HCT116 (cell line): ENCODE data around the gene PTMS. TPM values are rescaled to one million over a fixed set of nuclear protein-coding genes. Genes with fewer than 3 reads are reported as not detected.

Experiments
- ATAC-seq: fragments of 200-7000 bp; cut with Tn5 transposase; 2 replicates; pipeline ENCODE4 v1.9.1; 2020; ENCODE audit warnings: mild to moderate bottlenecking, moderate library complexity
- BruUV-seq: library from RNA; stranded (reverse); fragments of 400-500 nt; replicated peaks from 2 replicates; lab custom pipeline; 2021; lab: Mats Ljungman, UMichigan
- CTCF ChIA-PET: fragments of 300-600 bp; sonication (Branson Sonifier 250); formaldehyde crosslinking; loops from one replicate; lab custom pipeline; 2021; ENCODE audit warnings: antibody characterized with exemption; lab: Charles Lee
- POLR2A ChIA-PET: fragments of 300-600, 350-600 bp; sonication (Branson Sonifier 250); formaldehyde crosslinking; loops from one replicate; lab custom pipeline; 2021; ENCODE audit warnings: antibody characterized with exemption; lab: Charles Lee
- RAD21 ChIA-PET, 2 experiments: fragments of 300-600 bp; sonication (Branson Sonifier 250); formaldehyde crosslinking; loops; one replicate each; lab custom pipeline; 2023; ENCODE audit warnings: low total read pairs in 2 of 2; ENCODE audit not compliant: uncharacterized antibody in 2 of 2, unreplicated experiment in 2 of 2, low non-redundant PET in 1 of 2; lab: Charles Lee
- DNase-seq: peaks from one replicate; pipeline ENCODE4 v3.0.0-alpha.2; 2010; ENCODE audit warnings: low read depth, low spot score
- H2AFZ ChIP-seq: fragments of 200-600 bp; shearing (Covaris generic), sonication (generic); 2 replicates; pipeline ENCODE4 v1.6.1; 2017; ENCODE audit warnings: low read depth, mixed run types, mixed read lengths, antibody characterized with exemption, low read length; ENCODE audit not compliant: poor library complexity, severe bottlenecking
- H3K27ac ChIP-seq: 2 replicates; pipeline ENCODE4 v1.5.1; 2012; ENCODE audit warnings: low read depth, low read length
- H3K27me3 ChIP-seq: fragments of 200-600 bp; sonication (generic); 2 replicates; pipeline ENCODE4 v1.6.1; 2016; ENCODE audit warnings: mixed run types, low read length, mixed read lengths; ENCODE audit not compliant: insufficient read depth
- H3K36me3 ChIP-seq, 2 experiments: fragments of 200-500 bp in 1 of 2; fragments of 200-600 bp in 1 of 2; sonication (Bioruptor generic) in 1 of 2; sonication (generic) in 1 of 2; 2 replicates each; pipeline versions ENCODE4 v1.5.1 to v1.6.1; 2014 to 2016; ENCODE audit warnings: low read length in 2 of 2, inconsistent platforms in 1 of 2, mixed read lengths in 1 of 2, mixed run types in 1 of 2; ENCODE audit not compliant: insufficient read depth in 2 of 2, control insufficient read depth in 1 of 2
- H3K4me1 ChIP-seq, 2 experiments: fragments of 200-600 bp in 1 of 2; sonication (generic) in 1 of 2; 2 replicates each; pipeline versions ENCODE4 v1.5.1 to v1.6.1; 2012 to 2017; ENCODE audit warnings: low read length in 2 of 2, inconsistent platforms in 1 of 2, mild to moderate bottlenecking in 1 of 2, mixed read lengths in 1 of 2, mixed run types in 1 of 2, moderate library complexity in 1 of 2; ENCODE audit not compliant: insufficient read depth in 2 of 2, control insufficient read depth in 1 of 2
- H3K4me2 ChIP-seq: fragments of 200-600 bp; sonication (generic); 2 replicates; pipeline ENCODE4 v1.6.1; 2017; ENCODE audit warnings: mixed run types, low read length, mixed read lengths
- H3K4me3 ChIP-seq, 2 experiments: fragments of 200-600 bp in 1 of 2; sonication (generic) in 1 of 2; replicated peaks in 1 of 2; 2 replicates each; pipeline ENCODE4 v1.5.1; 2011 to 2016; ENCODE audit warnings: low read length in 2 of 2, control low read depth in 1 of 2, low read depth in 1 of 2, mild to moderate bottlenecking in 1 of 2, mixed read lengths in 1 of 2, mixed run types in 1 of 2
- H3K79me2 ChIP-seq: fragments of 200-600 bp; sonication (generic); 2 replicates; pipeline ENCODE4 v1.6.1; 2017; ENCODE audit warnings: mild to moderate bottlenecking, mixed run types, low read length, moderate library complexity, mixed read lengths; ENCODE audit not compliant: insufficient read depth
- H3K9ac ChIP-seq: fragments of 200-600 bp; sonication (generic); 2 replicates; pipeline ENCODE4 v1.6.1; 2016; ENCODE audit warnings: low read length, mixed read lengths
- H3K9me2 ChIP-seq: fragments of 200-600 bp; sonication (generic), shearing (Covaris generic); 2 replicates; pipeline ENCODE4 v1.6.1; 2017; ENCODE audit warnings: mixed run types, mild to moderate bottlenecking, moderate library complexity; ENCODE audit not compliant: insufficient read depth
- H3K9me3 ChIP-seq, 2 experiments: fragments of 200-500 bp in 1 of 2; fragments of 200-600 bp in 1 of 2; sonication (Bioruptor generic) in 1 of 2; sonication (generic) in 1 of 2; 2 replicates each; pipeline ENCODE4 v1.6.1; 2014 to 2017; ENCODE audit warnings: low read length in 2 of 2, mixed read lengths in 2 of 2, inconsistent platforms in 1 of 2, low read depth in 1 of 2, mild to moderate bottlenecking in 1 of 2, mixed run types in 1 of 2, moderate library complexity in 1 of 2; ENCODE audit not compliant: control insufficient read depth in 1 of 2, insufficient read depth in 1 of 2
- H4K20me1 ChIP-seq: fragments of 200-600 bp; sonication (generic), shearing (Covaris generic); 2 replicates; pipeline ENCODE4 v1.6.1; 2017; ENCODE audit warnings: mixed run types, mild to moderate bottlenecking, moderate library complexity; ENCODE audit not compliant: insufficient read depth
- CBX3 ChIP-seq: IDR thresholded peaks from 2 replicates; pipeline ENCODE4 v1.6.1; 2012; ENCODE audit warnings: low read depth
- CEBPB ChIP-seq: IDR thresholded peaks from 2 replicates; pipeline ENCODE4 v1.6.1; 2012; ENCODE audit warnings: low read depth
- EGR1 ChIP-seq: IDR thresholded peaks from 2 replicates; pipeline ENCODE4 v1.6.1; 2012; ENCODE audit warnings: low read depth
- ELF1 ChIP-seq: IDR thresholded peaks from 2 replicates; pipeline ENCODE4 v1.6.1; 2012; ENCODE audit warnings: low read depth, borderline replicate concordance
- JUND ChIP-seq: IDR thresholded peaks from 2 replicates; pipeline ENCODE4 v1.6.1; 2012
- POLR2A ChIP-seq: IDR thresholded peaks from 2 replicates; pipeline ENCODE4 v1.7.0; 2011; ENCODE audit warnings: borderline replicate concordance; ENCODE audit not compliant: insufficient read depth, insufficient read length; ENCODE audit errors: extremely low read depth
- TCF7L2 ChIP-seq: IDR thresholded peaks from 2 replicates; pipeline ENCODE4 v1.7.0; 2011; ENCODE audit warnings: borderline replicate concordance, inconsistent platforms; ENCODE audit not compliant: insufficient read depth, insufficient read length; ENCODE audit errors: extremely low read depth
- YY1 ChIP-seq: IDR thresholded peaks from 2 replicates; pipeline ENCODE4 v1.6.1; 2011; ENCODE audit warnings: low read length, low read depth, moderate library complexity, mild to moderate bottlenecking; ENCODE audit not compliant: insufficient replicate concordance; ENCODE audit errors: extremely low read depth
- intact Hi-C: fragments of 100-400 bp; cut with micrococcal nuclease; formaldehyde crosslinking; loops from 2 replicates; pipeline ENCODE4 v1.10.0; 2022
- total RNA-seq: library from RNA; stranded (reverse); gene quantifications from one replicate; pipeline ENCODE4 v1.2.1, GENCODE V29; 2021; ENCODE audit not compliant: unreplicated experiment
- TF ChIP-seq, protein P1 (sequence below): IDR thresholded peaks from 2 replicates; pipeline ENCODE4 v1.6.1; 2012; ENCODE audit warnings: low read depth

The PTMS gene
- total RNA-seq, 1 experiment from 2014 or later = 494 TPM

DNA sequence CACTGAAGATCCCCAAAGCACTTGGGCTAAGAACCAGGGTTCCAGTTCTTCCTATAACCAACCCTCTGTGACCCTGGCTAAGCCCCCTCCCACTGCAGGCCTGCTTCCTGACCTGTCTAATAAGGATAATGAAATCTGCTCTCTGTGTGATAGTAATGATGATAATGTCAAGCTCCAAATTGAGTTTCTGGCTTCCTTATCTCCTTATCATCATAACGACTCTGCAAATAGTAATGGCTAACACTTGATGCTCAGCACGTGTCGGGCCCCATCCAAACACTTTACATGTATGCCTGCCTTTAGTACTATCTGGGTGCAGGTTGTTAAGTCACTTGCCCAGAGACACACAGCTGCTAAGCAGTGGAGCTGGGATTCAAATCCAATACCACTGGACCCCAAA is 50.4 kb downstream of the PTMS start:
- Histone ChIP-seq H3K9me3 (no peaks in the 10 kb centered on the region), H2AFZ (no peak overlapping the region), H3K36me3 (no peaks in the 10 kb centered on the region), H3K4me1 (peaks cover 7 to 10% of the 10 kb centered on the region in 2 experiments), H3K79me2 (no peaks in the 10 kb centered on the region), H3K9ac (no peak overlapping the region), H3K4me3 (no peak overlapping the region), H3K27me3 (no peaks in the 10 kb centered on the region), H3K27ac (no peak overlapping the region), H4K20me1 (no peaks in the 10 kb centered on the region), H3K9me2 (no peaks in the 10 kb centered on the region), H3K4me2 (no peak overlapping the region)
- DNase-seq = no peak
- TF ChIP-seq CBX3 (no peak), ELF1 (no peak), EGR1 (no peak), POLR2A (no peak)
- ChIA-PET POLR2A (no interaction called here), CTCF (no interaction called here), RAD21 (no interaction called here)
- BruUV-seq = no TSS peak
- no peak for ATAC-seq
- intact Hi-C loops = no loop called here

DNA sequence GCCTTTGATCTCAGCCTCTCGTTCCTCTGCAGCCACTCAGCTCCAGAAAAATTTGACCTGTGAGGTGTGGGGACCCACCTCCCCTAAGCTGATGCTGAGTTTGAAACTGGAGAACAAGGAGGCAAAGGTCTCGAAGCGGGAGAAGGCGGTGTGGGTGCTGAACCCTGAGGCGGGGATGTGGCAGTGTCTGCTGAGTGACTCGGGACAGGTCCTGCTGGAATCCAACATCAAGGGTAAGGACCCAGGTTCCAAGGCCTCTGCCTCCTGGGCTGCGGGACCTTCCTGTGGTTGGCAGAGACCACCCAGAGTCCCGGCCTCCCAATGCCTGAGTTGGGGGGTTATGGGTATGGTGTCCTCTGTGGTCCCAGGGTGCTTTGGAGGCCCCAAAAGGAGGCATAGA is 50.9 kb downstream of the PTMS start:
- Histone ChIP-seq H3K27ac (no peak overlapping the region), H3K4me1 (peaks cover 10 to 15% of the 10 kb centered on the region in 2 experiments), H3K4me3 (no peak overlapping the region), H2AFZ (no peak overlapping the region), H3K27me3 (peaks cover 1% of the 10 kb centered on the region; the same call in 1 of the 2 replicates), H3K4me2 (no peak overlapping the region), H3K36me3 (no peaks in the 10 kb centered on the region), H3K79me2 (no peaks in the 10 kb centered on the region), H4K20me1 (no peaks in the 10 kb centered on the region), H3K9ac (no peak overlapping the region), H3K9me2 (no peaks in the 10 kb centered on the region), H3K9me3 (no peaks in the 10 kb centered on the region)
- TF ChIP-seq TCF7L2 = no peak
- no peak for TF ChIP-seq YY1
- TF ChIP-seq, protein P1, sequence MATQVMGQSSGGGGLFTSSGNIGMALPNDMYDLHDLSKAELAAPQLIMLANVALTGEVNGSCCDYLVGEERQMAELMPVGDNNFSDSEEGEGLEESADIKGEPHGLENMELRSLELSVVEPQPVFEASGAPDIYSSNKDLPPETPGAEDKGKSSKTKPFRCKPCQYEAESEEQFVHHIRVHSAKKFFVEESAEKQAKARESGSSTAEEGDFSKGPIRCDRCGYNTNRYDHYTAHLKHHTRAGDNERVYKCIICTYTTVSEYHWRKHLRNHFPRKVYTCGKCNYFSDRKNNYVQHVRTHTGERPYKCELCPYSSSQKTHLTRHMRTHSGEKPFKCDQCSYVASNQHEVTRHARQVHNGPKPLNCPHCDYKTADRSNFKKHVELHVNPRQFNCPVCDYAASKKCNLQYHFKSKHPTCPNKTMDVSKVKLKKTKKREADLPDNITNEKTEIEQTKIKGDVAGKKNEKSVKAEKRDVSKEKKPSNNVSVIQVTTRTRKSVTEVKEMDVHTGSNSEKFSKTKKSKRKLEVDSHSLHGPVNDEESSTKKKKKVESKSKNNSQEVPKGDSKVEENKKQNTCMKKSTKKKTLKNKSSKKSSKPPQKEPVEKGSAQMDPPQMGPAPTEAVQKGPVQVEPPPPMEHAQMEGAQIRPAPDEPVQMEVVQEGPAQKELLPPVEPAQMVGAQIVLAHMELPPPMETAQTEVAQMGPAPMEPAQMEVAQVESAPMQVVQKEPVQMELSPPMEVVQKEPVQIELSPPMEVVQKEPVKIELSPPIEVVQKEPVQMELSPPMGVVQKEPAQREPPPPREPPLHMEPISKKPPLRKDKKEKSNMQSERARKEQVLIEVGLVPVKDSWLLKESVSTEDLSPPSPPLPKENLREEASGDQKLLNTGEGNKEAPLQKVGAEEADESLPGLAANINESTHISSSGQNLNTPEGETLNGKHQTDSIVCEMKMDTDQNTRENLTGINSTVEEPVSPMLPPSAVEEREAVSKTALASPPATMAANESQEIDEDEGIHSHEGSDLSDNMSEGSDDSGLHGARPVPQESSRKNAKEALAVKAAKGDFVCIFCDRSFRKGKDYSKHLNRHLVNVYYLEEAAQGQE = no peak
- TF ChIP-seq JUND = no peak
- no peak for TF ChIP-seq CEBPB
- no peak for DNase-seq
- no TSS peak for BruUV-seq
- CTCF ChIA-PET = no interaction called here
- intact Hi-C loops = no loop called here
- no peak for ATAC-seq
- POLR2A ChIA-PET = no interaction called here
- RAD21 ChIA-PET = no interaction called here
